HG03039 (cell line): ENCODE data around the gene KLRC3.
"Not testable (repeated sequence)": the region's sequence is repeated elsewhere in the genome, so short reads cannot be mapped to it uniquely, and the experiment has no call there.

Source experiments
- ATAC-seq: cut with Tn5 transposase; IDR thresholded peaks from one replicate; pipeline ENCODE4 v1.9.1; 2021; ENCODE audit warnings: mild to moderate bottlenecking, moderate library complexity; ENCODE audit not compliant: unreplicated experiment

KLRC3 gene

GRCh38 chr12:10369557-10370415 lies 50.6 kb downstream of the KLRC3 start:
- ATAC-seq: no peak

DNA sequence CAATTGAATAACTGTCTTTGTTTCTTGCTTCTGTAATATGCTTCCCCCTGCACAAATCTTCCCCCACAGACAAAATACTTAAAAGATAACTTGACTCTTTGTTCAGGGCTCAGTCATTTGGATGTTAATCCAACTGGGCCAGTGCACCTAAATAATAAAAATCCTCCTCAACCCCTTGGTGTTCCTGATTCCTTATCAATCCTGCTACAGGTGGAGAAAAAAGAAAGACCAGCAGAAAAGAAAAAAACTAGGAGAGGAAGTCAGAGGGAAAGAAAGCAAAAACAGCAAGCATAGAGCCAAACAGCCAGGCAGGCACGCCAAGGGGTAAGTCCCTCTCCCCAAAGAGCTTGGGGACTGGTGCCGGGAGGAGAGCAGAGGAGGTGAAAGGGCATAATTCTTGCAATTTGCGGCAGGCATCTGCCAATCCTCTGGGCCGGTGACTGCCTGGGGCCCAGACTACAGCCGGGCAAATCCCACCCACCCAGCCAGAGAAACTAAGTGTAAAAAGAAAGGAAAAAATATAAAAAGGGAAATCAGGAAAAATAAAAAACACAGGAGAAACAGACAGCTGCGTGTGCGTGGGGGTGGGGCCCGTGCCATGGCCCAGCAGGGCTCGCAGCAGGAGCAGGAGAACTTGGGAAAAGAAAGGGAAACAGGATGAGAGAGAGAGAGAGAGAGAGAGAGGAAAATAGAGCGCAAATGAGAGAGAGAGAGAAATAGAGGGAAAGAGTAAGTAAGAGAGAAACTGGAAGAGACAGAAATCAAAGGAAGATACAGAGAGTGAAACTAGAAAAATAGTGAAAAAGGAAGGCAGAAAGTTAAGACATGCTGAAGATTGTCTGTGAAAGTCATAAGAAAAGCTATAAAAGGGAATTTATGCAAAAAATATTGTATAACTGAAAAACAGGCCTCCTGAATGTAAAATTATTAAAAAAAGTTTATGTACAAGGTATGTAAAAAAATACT lies 51.9 kb downstream of the KLRC3 start:
- no peak for ATAC-seq

DNA sequence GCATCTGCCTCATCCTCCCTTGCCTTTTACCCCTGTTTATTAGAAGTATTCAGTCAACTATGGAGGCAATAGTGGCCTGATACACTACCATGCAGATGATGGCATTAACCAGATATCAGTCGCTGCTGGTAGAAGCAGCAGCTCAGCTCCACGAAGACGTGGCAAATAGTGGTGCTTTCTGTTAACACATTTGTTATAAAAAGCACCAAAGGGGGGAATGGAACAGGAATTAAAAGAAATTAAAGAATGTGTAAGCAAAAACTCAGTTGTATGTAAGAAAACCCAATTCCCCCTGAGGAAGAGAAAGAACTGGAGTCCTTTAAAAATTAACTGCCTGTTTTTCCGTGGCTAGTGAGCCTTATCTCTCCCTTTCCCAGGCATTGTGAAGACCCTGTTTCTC lies 52.7 kb downstream of the KLRC3 start:
- ATAC-seq: not testable (repeated sequence)

GRCh38 chr12:10366875-10367274 lies 53.5 kb downstream of the KLRC3 start:
- no peak for ATAC-seq

GRCh38 chr12:10365696-10366405 lies 54.5 kb downstream of the KLRC3 start:
- no peak for ATAC-seq

GRCh38 chr12:10364815-10365622 lies 55.4 kb downstream of the KLRC3 start:
- peak; percentile 36 for ATAC-seq

DNA sequence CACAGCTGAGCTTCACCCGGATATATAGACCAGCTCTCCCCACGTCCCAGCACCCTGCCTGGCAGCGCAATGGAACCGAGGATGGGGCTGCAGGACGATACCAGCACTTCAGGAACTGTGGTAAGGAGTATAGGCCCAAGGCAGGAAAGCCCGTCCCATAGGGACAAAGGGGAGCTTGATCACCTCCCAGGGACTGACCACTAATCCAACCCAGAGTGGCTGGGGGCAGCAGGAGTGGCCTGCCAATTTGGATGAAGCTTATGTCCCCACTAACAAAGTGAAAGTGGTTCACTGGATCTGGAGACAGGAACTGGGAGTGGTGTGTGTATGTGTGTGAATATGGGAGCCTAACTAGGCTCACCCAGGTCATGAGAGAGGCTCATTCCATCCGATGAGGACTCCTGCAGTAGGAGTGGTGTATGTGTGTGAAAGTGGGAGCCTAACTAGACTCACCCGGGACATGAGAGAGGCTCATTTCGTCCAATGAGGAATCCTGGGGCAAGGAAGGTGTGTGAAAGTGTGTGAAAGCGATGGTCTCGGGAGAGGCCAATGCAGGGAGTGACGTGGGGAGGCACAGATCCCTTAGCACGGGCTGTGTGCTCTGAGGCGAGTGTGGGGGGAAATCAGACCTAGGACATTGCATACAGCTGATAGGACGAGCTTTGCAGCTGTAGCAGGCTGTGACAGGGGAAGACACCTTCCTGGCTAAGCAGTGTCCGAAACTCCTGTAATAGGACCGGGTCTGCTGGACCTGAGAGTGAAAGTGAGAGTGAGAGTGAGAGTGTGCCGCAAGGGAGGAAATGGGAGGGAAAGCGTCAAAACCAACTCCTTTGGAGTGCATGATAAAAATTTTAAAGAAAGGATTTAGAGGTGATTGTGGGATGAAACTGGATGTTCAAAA lies 56.2 kb downstream of the KLRC3 start:
- ATAC-seq: peak; percentile 85

- no peak for ATAC-seq
These were observed 56.8 kb downstream of the KLRC3 start for GRCh38 chr12:10363658-10363913.

- no peak for ATAC-seq
These were observed 57.4 kb downstream of the KLRC3 start for GRCh38 chr12:10362828-10363657.

DNA sequence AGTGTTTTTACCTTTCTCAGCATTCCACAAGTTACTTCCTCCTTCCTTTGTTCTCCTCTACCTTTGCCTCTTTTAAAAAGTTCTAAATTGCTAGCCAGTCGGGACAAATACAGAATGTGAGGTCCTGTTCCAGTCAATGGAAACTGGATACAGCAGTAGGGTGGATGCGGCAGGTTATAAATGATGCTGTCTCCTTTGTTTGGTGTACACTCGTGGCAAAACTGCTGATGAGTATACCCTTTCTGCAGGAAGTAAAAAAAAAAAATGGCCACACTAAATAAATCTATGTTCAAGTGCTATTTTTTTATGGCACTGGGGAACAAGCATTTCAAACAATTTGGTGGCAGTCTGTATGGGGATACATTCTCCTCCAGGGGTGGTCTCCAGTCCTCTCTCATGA lies 58.1 kb downstream of the KLRC3 start:
- ATAC-seq: no peak
